Measurements from ENCODE around the gene NPTXR.

- TF ChIP-seq RFX5 (IDR thresholded peaks at IDR 0.05; ENCODE audit: low read depth, low read length) (no peak), RAD21 (IDR thresholded peaks at IDR 0.05; ENCODE audit: low read length) (no peak), CTCF (conservative IDR thresholded peaks at IDR 0.05; ENCODE audit: low read depth, low read length) (no peak), POLR2A (IDR thresholded peaks at IDR 0.05; ENCODE audit: low read depth, low read length) (no peak), MXI1 (IDR thresholded peaks at IDR 0.05; ENCODE audit: borderline replicate concordance, low read depth, low read length) (no peak), FOS (IDR thresholded peaks at IDR 0.05; ENCODE audit: low read depth, low read length) (no peak), RCOR1 (IDR thresholded peaks at IDR 0.05; ENCODE audit: insufficient replicate concordance, low read length) (no peak), CHD1 (IDR thresholded peaks at IDR 0.05; ENCODE audit: low read depth, low read length) (no peak)
Measured at GRCh38 chr22:38834215-38834953, 9.4 kb downstream of the NPTXR start.

All from IMR-90 (cell line).